H1 (cell line): Measurements from ENCODE around the gene COL6A2. TPM values are rescaled to one million over a fixed set of nuclear protein-coding genes. Genes with fewer than 3 reads are reported as not detected.

ENCODE experiments used
- CBX8 ChIP-seq: fragments of 300-800, 300-1000 bp; sonication (generic); IDR thresholded peaks from 2 replicates; pipeline ENCODE4 v1.7.1; 2016; ENCODE audit warnings: low read depth, low read length, borderline replicate concordance
- CHD7 ChIP-seq: fragments of 300-600 bp; sonication (generic); IDR thresholded peaks from 2 replicates; pipeline ENCODE4 v1.7.1; 2012; ENCODE audit warnings: low read length, moderate library complexity, mild to moderate bottlenecking, inconsistent platforms; ENCODE audit not compliant: insufficient replicate concordance
- SP4 ChIP-seq: IDR thresholded peaks from 2 replicates; pipeline ENCODE4 v1.6.1; 2012; ENCODE audit warnings: low read length, inconsistent platforms
- polyA plus RNA-seq, 7 experiments: library from polyadenylated mRNA; depleted of rRNA in 3 of 7; stranded (reverse) in 5 of 7; unstranded in 2 of 7; fragments of >200 nt in 5 of 7; fragments of 200-250 nt in 2 of 7; gene quantifications; 1 replicate in 5 of 7; 2 replicates in 1 of 7; 4 replicates in 1 of 7; pipeline versions ENCODE4 v1.2.1 to v1.2.3, GENCODE V29; 2011 to 2013; ENCODE audit warnings: missing spikeins in 2 of 7, mixed read lengths in 2 of 7
- total RNA-seq: library from RNA; stranded (reverse); fragmentation: NEBNext Ultra II Directional; extraction: Animal tissue kit (Norgen Biotek cat#: 25700); gene quantifications from 2 replicates; pipeline ENCODE4 v1.2.1, GENCODE V29; 2021

The COL6A2 gene
- total and polyA plus RNA-seq, 2 of the 8 experiments (the other 6 are each of a cell fraction or from before 2014, with no cell fraction given), result 60.1 to 62.7 TPM

- TF ChIP-seq CHD7 (no peak), SP4 (no peak), CBX8 (no peak)
These were observed 15.7 kb downstream of the COL6A2 start (continued) for GRCh38 chr21:46113497-46114176.
